Fibroblast of lung (primary cell): ENCODE results near the gene SIRT5.

Experiments
- EZH2 ChIP-seq: IDR thresholded peaks from 2 replicates; pipeline ENCODE4 v1.5.1; 2012; ENCODE audit warnings: low read length, control low read depth, mild to moderate bottlenecking; ENCODE audit errors: missing control alignments
- TF ChIP-seq, protein P1 (sequence below), 2 donors: IDR thresholded peaks in 1 of 2; conservative IDR thresholded peaks in 1 of 2; 1 replicate in 1 of 2; 2 replicates in 1 of 2; pipeline ENCODE4 v1.5.1; 2011 to 2012; ENCODE audit warnings: low read length in 2 of 2, control low read depth in 1 of 2, inconsistent platforms in 1 of 2, low read depth in 1 of 2, mild to moderate bottlenecking in 1 of 2

DNA sequence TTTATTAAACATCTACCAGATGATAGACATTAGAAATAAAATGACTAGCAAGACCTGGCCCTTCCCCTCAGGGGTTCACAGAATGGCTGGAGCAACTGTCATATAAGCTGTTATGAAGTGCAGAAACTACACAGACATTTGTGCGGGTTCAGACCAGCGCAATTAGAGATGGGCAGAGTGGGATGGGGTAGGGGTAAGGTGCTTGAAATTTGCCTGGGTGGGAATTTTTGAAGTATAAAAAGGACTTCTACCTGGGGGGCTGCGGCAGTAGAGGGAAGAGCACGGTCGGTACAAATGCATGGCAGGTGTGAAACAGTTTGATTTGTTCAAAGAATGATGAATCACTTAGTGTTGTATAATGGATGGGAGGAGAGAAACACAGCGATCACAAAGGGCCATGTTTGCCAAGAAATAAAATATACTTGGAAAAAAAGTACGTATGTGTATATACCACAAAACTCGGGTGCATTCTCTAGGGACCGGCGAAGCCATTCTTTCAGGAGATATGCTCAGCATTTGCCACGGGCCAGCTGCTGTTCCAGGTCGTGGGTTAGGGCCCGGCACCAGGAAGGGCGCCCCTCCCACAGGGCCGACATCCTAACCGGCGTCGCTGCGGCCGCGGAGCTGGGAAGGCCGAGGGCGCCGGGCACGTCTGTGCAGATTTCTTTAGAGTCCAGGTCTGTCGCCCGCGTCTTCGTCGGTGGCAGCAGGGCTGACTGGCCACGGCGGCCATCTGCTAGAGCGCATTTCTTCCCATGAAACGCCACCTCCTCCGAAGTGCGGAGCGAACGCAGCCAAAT, 39.9 kb downstream of the SIRT5 start:
- TF ChIP-seq, protein P1, sequence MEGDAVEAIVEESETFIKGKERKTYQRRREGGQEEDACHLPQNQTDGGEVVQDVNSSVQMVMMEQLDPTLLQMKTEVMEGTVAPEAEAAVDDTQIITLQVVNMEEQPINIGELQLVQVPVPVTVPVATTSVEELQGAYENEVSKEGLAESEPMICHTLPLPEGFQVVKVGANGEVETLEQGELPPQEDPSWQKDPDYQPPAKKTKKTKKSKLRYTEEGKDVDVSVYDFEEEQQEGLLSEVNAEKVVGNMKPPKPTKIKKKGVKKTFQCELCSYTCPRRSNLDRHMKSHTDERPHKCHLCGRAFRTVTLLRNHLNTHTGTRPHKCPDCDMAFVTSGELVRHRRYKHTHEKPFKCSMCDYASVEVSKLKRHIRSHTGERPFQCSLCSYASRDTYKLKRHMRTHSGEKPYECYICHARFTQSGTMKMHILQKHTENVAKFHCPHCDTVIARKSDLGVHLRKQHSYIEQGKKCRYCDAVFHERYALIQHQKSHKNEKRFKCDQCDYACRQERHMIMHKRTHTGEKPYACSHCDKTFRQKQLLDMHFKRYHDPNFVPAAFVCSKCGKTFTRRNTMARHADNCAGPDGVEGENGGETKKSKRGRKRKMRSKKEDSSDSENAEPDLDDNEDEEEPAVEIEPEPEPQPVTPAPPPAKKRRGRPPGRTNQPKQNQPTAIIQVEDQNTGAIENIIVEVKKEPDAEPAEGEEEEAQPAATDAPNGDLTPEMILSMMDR (conservative IDR thresholded peaks at IDR 0.05 in 1 of 2, IDR thresholded peaks at IDR 0.05 in 1 of 2; ENCODE audit: low read depth in 1 of 2, low read length in 2 of 2): no peak
- no peak for TF ChIP-seq EZH2
